Non-pigmented ciliary epithelial cell (primary cell): ENCODE data around the gene CATSPER1.

Experiments used
- DNase-seq: peaks from one replicate; pipeline ENCODE4 v3.0.0-alpha.2; 2010; ENCODE audit warnings: low read depth

CATSPER1 gene

DNA sequence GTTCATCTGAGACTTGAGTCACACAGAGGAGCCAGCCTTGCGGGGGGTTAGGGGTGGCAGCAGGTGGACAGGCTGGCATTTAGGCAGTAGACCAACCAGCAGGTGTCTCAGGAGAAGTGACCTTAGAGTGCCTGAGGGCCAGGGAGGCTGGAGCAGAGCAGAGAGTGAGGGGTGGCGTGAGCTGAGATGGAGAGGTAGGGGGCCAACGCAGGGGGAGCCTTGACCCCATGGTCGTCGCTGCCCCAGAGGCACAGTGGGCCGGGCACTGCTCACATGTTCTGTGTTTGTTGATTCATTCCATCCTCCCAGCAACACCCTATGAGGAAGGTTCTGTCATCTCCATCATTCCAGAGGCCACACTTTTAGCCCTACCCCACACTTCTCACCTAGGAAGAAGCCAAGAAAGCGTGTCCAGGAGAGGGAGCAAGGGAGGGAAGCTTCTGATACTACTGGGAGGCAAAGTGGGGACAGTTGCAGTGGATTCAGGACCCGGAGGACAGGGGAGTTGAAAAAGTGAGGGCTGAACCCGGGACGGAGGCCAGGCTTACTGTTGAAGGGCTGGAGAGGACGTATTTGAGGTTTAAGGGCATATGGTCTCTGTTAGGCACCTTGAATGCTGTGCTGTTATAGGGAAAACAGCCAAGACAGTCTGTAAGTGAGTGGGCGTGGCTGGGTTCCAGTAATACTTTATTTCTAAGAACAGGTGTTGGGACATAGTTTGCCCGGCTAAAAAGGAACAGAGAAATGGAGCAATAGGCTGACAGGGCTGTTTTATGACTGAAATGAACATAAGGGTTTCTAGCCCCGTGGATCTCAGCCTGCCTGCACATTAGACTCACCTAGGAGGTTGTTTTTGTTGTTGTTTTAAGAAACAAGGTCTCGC lies 57.4 kb downstream of the CATSPER1 start:
- no peak for DNase-seq

DNA sequence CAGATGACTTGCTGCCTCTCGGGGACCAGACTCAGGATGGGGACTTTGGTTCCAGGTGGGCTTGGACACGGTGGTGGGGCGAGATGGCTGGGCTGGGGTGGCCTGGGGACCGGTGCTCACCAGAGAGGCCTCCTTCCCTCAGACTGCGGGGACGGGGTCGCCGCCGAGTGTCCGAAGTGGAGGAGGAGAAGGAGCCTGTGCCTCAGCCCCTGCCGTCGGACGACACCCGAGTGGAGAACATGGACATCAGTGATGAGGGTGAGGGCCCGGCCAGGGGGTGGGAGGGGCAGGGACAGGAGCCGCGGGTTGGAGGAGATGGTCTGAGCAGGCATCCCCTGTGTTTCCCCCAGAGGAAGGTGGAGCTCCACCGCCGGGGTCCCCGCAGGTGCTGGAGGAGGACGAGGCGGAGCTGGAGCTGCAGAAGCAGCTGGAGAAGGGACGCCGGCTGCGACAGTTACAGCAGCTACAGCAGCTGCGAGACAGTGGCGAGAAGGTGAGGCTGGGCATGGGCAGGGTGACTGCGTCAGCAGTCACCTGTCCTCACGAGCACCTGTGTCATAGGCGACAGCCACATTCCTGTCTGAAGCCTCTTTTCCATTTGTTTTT lies 58.8 kb downstream of the CATSPER1 start:
- no peak for DNase-seq
